GM23338 (cell line): ENCODE results near the gene MAP3K4. TPM values are rescaled to one million over a fixed set of nuclear protein-coding genes. Genes with fewer than 3 reads are reported as not detected.

Experiments used
- CREB1 ChIP-seq: fragments of 250-450 bp; sonication (Bioruptor Pico); IDR thresholded peaks from 2 replicates; pipeline ENCODE4 v1.5.0; 2020; ENCODE audit warnings: low read depth, mild to moderate bottlenecking, moderate library complexity
- ETS1 ChIP-seq: IDR thresholded peaks from 2 replicates; pipeline ENCODE4 v1.6.1; 2016; ENCODE audit warnings: antibody characterized with exemption
- JUNB ChIP-seq: IDR thresholded peaks from one replicate; pipeline ENCODE4 v1.6.1; 2016; ENCODE audit warnings: antibody characterized with exemption; ENCODE audit not compliant: unreplicated experiment
- NANOG ChIP-seq: IDR thresholded peaks from 2 replicates; pipeline ENCODE4 v1.6.1; 2016; ENCODE audit warnings: antibody characterized with exemption, borderline replicate concordance
- REST ChIP-seq: IDR thresholded peaks from one replicate; pipeline ENCODE4 v1.6.1; 2018; ENCODE audit warnings: antibody characterized with exemption; ENCODE audit not compliant: unreplicated experiment
- STAT1 ChIP-seq: IDR thresholded peaks from one replicate; pipeline ENCODE4 v1.6.1; 2016; ENCODE audit warnings: antibody characterized with exemption; ENCODE audit not compliant: unreplicated experiment
- ZNF462 ChIP-seq: fragments of 250-450 bp; sonication (Bioruptor Pico); IDR thresholded peaks from 2 replicates; pipeline ENCODE4 v1.5.0; 2020; ENCODE audit warnings: mild to moderate bottlenecking, moderate library complexity
- polyA plus RNA-seq: library from polyadenylated mRNA; unstranded; fragments of >200 nt; fragmentation: Nextera tagmentation; extraction: Ambion mirVana; gene quantifications from 2 replicates; pipeline ENCODE4 v1.2.1, GENCODE V29; 2016
- total RNA-seq: library from RNA; depleted of rRNA; stranded (reverse); fragments of >200 nt; shearing (Covaris generic); gene quantifications from 2 replicates; pipeline ENCODE4 v1.2.3, GENCODE V29; 2014

MAP3K4 gene
- total and polyA plus RNA-seq, 2 experiments from 2014 or later = 44.4 to 48.8 TPM

- TF ChIP-seq ZNF462 (CRISPR knock-in tag) (no peak), ETS1 (no peak), STAT1 (no peak), CREB1 (CRISPR knock-in tag) (no peak), JUNB (no peak), NANOG (no peak), REST (no peak)
Observed at GRCh38 chr6:161100072-161100471, 108.5 kb downstream of the MAP3K4 start (continued).
